MM.1S (cell line): ENCODE results near the gene SLC35D1.

Source experiments
- CTCF ChIP-seq: fragments of 300-600 bp; sonication (generic); IDR thresholded peaks from 2 replicates; pipeline ENCODE4 v1.5.1; 2016; ENCODE audit warnings: antibody characterized with exemption, low read length, mixed read lengths
- EZH2 ChIP-seq: fragments of 300-600 bp; sonication (generic); optimal IDR thresholded peaks from 2 replicates; pipeline ENCODE3; 2017; ENCODE audit warnings: low read depth, mild to moderate bottlenecking, antibody characterized with exemption, low read length, mixed read lengths
- EZH2phosphoT487 ChIP-seq: fragments of 300-600 bp; sonication (generic); IDR thresholded peaks from 2 replicates; pipeline ENCODE4 v1.6.1; 2018; ENCODE audit warnings: antibody characterized with exemption, low read length

DNA sequence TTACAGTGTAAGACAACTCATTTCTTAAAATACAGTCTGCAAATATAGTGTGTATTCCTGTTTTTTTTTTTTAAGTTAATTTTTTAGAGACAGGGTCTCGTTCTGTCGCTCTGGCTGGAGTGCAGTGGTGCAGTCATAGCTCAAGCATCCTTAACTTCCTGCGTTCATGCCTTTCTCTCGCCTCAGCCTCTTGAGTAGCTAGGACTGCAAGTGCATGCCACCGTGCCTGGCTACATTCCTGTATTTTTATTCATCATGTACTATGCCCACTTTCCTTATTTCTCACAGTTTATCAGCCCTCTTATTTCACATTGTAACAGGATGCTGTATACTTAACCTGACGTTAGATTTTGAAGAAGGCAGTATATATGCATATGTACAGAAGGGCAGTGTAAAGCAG, 102.4 kb downstream of the SLC35D1 start:
- TF ChIP-seq CTCF (no peak), EZH2 (no peak), EZH2phosphoT487 (no peak)
